K562 (cell line): ENCODE measurements around the gene ZNF598. TPM values are rescaled to one million over a fixed set of nuclear protein-coding genes. Genes with fewer than 3 reads are reported as not detected.
A peak's percentile ranks its signal among the peaks of the same experiment; 100 is the strongest.

ENCODE experiments used
- CTCF ChIP-seq, 3 experiments: IDR thresholded peaks in 2 of 3; conservative IDR thresholded peaks in 1 of 3; 2 replicates each; pipeline ENCODE4 v1.5.1; 2011 to 2012; ENCODE audit warnings: low read length in 3 of 3, mild to moderate bottlenecking in 3 of 3, control low read depth in 2 of 3, improper control_type of control experiment in 1 of 3, inconsistent platforms in 1 of 3, low read depth in 1 of 3, mixed read lengths in 1 of 3, moderate library complexity in 1 of 3; ENCODE audit not compliant: insufficient read depth in 2 of 3
- DPF2 ChIP-seq: fragments of 450-650 bp; IDR thresholded peaks from 2 replicates; pipeline ENCODE4 v1.6.1; 2016
- FOXA1 ChIP-seq: fragments of 450-650 bp; IDR thresholded peaks from 2 replicates; pipeline ENCODE4 v1.6.1; 2016; ENCODE audit warnings: mild to moderate bottlenecking, borderline replicate concordance
- FOXK1 ChIP-seq: sonication (generic); formaldehyde crosslinking; IDR thresholded peaks from 2 replicates; pipeline ENCODE4 v1.8.0; 2022; ENCODE audit warnings: missing genetic modification reagents, mild to moderate bottlenecking, borderline replicate concordance
- FOXK2 ChIP-seq, 2 experiments: fragments of 450-650 bp; IDR thresholded peaks in 1 of 2; conservative IDR thresholded peaks in 1 of 2; 2 replicates each; pipeline ENCODE4 v1.6.1; 2016; ENCODE audit warnings: low read depth in 2 of 2, mild to moderate bottlenecking in 1 of 2
- KLF6 ChIP-seq: fragments of 250-450 bp; sonication (Bioruptor Pico); IDR thresholded peaks from 2 replicates; pipeline ENCODE4 v1.4.0; 2020; ENCODE audit warnings: mild to moderate bottlenecking, moderate library complexity, borderline replicate concordance
- MBD2 ChIP-seq: sonication (generic); IDR thresholded peaks from 2 replicates; pipeline ENCODE4 v1.6.1; 2016; ENCODE audit warnings: low read depth, borderline replicate concordance
- MLLT1 ChIP-seq, 2 experiments: fragments of 450-650 bp; IDR thresholded peaks; 2 replicates each; pipeline ENCODE4 v1.6.1; 2016
- MTA3 ChIP-seq: fragments of 450-650 bp; formaldehyde crosslinking; IDR thresholded peaks from 2 replicates; pipeline ENCODE4 v1.6.1; 2017; ENCODE audit warnings: mild to moderate bottlenecking, borderline replicate concordance
- NCOR1 ChIP-seq: fragments of 450-650 bp; IDR thresholded peaks from 2 replicates; pipeline ENCODE4 v1.6.1; 2016; ENCODE audit warnings: mild to moderate bottlenecking, moderate library complexity
- RBM25 ChIP-seq: fragments of 200-400 bp; formaldehyde crosslinking; IDR thresholded peaks from 2 replicates; pipeline ENCODE4 v1.6.1; 2018; ENCODE audit warnings: low read length, low read depth, moderate library complexity; ENCODE audit not compliant: severe bottlenecking
- SAFB2 ChIP-seq: fragments of 200-400 bp; formaldehyde crosslinking; IDR thresholded peaks from 2 replicates; pipeline ENCODE4 v1.6.1; 2018; ENCODE audit warnings: borderline replicate concordance, low read length, low read depth, moderate library complexity; ENCODE audit not compliant: severe bottlenecking
- SMARCA5 ChIP-seq: fragments of 450-650 bp; IDR thresholded peaks from 2 replicates; pipeline ENCODE4 v1.6.1; 2016
- VEZF1 ChIP-seq: fragments of 200-800 bp; sonication (Bioruptor generic); IDR thresholded peaks from 2 replicates; pipeline ENCODE4 v1.6.1; 2017; ENCODE audit warnings: missing genetic modification characterization, missing compliant biosample characterization
- XRCC4 ChIP-seq: IDR thresholded peaks from one replicate; pipeline ENCODE4 v1.6.1; 2011; ENCODE audit not compliant: insufficient read depth, insufficient read length; ENCODE audit errors: extremely low read depth
- ZEB2 ChIP-seq: fragments of 450-650 bp; IDR thresholded peaks from 2 replicates; pipeline ENCODE4 v1.6.1; 2016
- polyA plus RNA-seq, 8 experiments: library from polyadenylated mRNA; depleted of rRNA in 4 of 8; stranded (reverse) in 5 of 8; unstranded in 3 of 8; fragments of >200 nt; fragmentation: Nextera tagmentation in 2 of 8; fragmentation: Illumina TruSeq in 1 of 8; extraction: Ambion mirVana in 2 of 8; extraction: Trizol in 1 of 8; gene quantifications; 2 replicates each; pipeline versions ENCODE4 v1.2.1 to v1.2.3, GENCODE V29; 2011 to 2014; ENCODE audit warnings: inconsistent platforms in 1 of 8, missing spikeins in 1 of 8
- total RNA-seq, 7 experiments: library from RNA; depleted of rRNA in 6 of 7; stranded (reverse); fragments of >200 nt in 6 of 7; fragmentation: Illumina TruSeq in 2 of 7; extraction: Trizol in 2 of 7; gene quantifications; 2 replicates each; pipeline versions ENCODE4 v1.2.1 to v1.2.3, GENCODE V29; 2011 to 2021; ENCODE audit warnings: low replicate concordance in 1 of 7
- TF ChIP-seq, protein P1 (sequence below): conservative IDR thresholded peaks from 2 replicates; pipeline ENCODE4 v1.6.1; 2011; ENCODE audit warnings: low read depth, mild to moderate bottlenecking, low read length; ENCODE audit not compliant: control insufficient read depth
- TF ChIP-seq, protein P2 (sequence below): IDR thresholded peaks from 2 replicates; pipeline ENCODE4 v1.6.1; 2014; ENCODE audit warnings: antibody characterized with exemption
- TF ChIP-seq, protein P3 (sequence below): sonication (generic); formaldehyde crosslinking; IDR thresholded peaks from 2 replicates; pipeline ENCODE4 v1.9.0; 2022; ENCODE audit warnings: mild to moderate bottlenecking, missing genetic modification reagents

The ZNF598 gene
- total and polyA plus RNA-seq, 9 of the 15 experiments (the other 6 are each of a cell fraction or from before 2014, with no cell fraction given): 0.11 to 115 (median 29.6) TPM

DNA sequence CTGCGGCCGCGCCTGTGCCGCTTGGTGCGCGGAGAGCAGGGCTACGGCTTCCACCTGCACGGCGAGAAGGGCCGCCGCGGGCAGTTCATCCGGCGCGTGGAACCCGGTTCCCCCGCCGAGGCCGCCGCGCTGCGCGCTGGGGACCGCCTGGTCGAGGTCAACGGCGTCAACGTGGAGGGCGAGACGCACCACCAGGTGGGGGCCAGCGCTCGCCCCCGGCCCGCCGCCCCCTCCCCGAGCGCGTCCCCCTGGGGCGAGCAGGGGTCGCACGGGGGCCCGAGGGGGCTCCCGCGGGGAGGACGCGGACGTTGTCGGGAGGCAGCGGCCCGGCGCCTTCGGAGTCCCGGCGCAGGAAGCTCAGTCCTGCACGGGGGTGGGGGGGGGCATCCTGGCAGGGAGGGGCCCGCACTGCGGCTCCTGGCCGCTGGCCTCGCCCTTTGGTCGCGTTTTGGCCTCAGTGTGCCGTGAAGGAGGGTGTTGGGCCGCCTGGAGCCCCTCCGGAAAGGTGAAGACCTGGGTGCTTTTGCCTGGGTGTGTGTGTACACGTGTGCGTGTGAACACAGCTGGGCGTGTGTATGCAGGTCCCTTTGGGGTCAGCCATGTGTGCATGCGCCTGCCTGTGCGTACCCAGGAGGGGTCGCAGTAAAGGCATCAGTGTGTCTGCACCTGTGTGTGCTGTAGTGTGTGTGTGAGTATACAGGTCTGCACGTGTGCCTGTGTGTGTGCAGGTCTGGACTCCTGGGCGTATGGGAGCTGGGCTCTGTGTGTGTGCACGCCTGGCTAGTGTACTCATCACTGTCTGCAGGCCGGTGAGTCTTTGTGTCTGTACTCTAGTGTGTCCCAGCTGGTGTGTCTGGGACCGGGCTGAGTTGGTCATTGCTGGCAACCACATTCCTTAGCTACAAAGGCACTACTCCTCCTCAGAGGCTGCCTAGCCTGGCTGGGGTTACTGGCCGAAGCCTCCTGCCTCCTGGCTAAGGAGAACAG, 17.7 kb upstream of the ZNF598 start (continued):
- TF ChIP-seq MLLT1 (IDR thresholded peaks at IDR 0.05) (no peak), FOXK1 (CRISPR knock-in tag) (no peak), SAFB2 (no peak), XRCC4 (no peak), MTA3 (no peak), KLF6 (CRISPR knock-in tag) (no peak), FOXK2 (conservative IDR thresholded peaks at IDR 0.05 in 1 of 2, IDR thresholded peaks at IDR 0.05 in 1 of 2; ENCODE audit: low read depth in 2 of 2) (peak in 1 of 2 experiments; percentile 51; a peak in 2 of 4 replicates), NCOR1 (no peak; the same call in 1 of the 2 replicates), SMARCA5 (0 out of 2 replicates have a peak, but pooled peaks have one; percentile 20), VEZF1 (CRISPR knock-in tag) (peak; percentile 71), CTCF (IDR thresholded peaks at IDR 0.05 in 2 of 3, conservative IDR thresholded peaks at IDR 0.05 in 1 of 3; ENCODE audit: insufficient read depth in 2 of 3, low read depth in 1 of 3, low read length in 3 of 3) (peak in 1 of 3 experiments; percentile 22; a peak in 3 of 6 replicates), ZEB2 (no peak), RBM25 (no peak), DPF2 (0 out of 2 replicates have a peak, but pooled peaks have one; percentile 24), FOXA1 (no peak), MBD2 (no peak)
- TF ChIP-seq, protein P1, sequence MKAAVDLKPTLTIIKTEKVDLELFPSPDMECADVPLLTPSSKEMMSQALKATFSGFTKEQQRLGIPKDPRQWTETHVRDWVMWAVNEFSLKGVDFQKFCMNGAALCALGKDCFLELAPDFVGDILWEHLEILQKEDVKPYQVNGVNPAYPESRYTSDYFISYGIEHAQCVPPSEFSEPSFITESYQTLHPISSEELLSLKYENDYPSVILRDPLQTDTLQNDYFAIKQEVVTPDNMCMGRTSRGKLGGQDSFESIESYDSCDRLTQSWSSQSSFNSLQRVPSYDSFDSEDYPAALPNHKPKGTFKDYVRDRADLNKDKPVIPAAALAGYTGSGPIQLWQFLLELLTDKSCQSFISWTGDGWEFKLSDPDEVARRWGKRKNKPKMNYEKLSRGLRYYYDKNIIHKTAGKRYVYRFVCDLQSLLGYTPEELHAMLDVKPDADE: peak; percentile 10; the same call in 1 of the 2 replicates
- TF ChIP-seq, protein P2, sequence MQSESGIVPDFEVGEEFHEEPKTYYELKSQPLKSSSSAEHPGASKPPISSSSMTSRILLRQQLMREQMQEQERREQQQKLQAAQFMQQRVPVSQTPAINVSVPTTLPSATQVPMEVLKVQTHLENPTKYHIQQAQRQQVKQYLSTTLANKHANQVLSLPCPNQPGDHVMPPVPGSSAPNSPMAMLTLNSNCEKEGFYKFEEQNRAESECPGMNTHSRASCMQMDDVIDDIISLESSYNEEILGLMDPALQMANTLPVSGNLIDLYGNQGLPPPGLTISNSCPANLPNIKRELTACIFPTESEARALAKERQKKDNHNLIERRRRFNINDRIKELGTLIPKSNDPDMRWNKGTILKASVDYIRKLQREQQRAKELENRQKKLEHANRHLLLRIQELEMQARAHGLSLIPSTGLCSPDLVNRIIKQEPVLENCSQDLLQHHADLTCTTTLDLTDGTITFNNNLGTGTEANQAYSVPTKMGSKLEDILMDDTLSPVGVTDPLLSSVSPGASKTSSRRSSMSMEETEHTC: no peak
- TF ChIP-seq, protein P3, sequence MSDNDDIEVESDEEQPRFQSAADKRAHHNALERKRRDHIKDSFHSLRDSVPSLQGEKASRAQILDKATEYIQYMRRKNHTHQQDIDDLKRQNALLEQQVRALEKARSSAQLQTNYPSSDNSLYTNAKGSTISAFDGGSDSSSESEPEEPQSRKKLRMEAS: peak; percentile 77
